H1 (cell line): ENCODE results near the gene IFNG. TPM values are rescaled to one million over a fixed set of nuclear protein-coding genes. Genes with fewer than 3 reads are reported as not detected.

Experiments used
- CTCF ChIA-PET: fragments of 300-600 bp; sonication (Branson Sonifier 250); formaldehyde crosslinking; loops from one replicate; lab custom pipeline; 2021; ENCODE audit not compliant: partially characterized antibody; lab: Charles Lee
- POLR2A ChIA-PET: fragments of 300-600 bp; sonication (Branson Sonifier 250); formaldehyde crosslinking; loops from one replicate; lab custom pipeline; 2021; ENCODE audit warnings: inconsistent platforms; ENCODE audit not compliant: partially characterized antibody; lab: Charles Lee
- DNase-seq, 2 experiments: peaks; one replicate each; pipeline versions ENCODE4 v3.0.0 to v3.0.0-alpha.2; 2010 to 2022; ENCODE audit warnings: low spot score in 2 of 2, low read depth in 1 of 2, mixed read lengths in 1 of 2
- FAIRE-seq: peaks from 2 replicates; lab custom pipeline; 2011; peaks lifted over from hg19 to GRCh38; lab: Jason Lieb, UNC
- H2AFZ ChIP-seq: 2 replicates; pipeline ENCODE4 v1.8.1; 2012; ENCODE audit warnings: low read length, inconsistent platforms
- H2AK5ac ChIP-seq: 2 replicates; pipeline ENCODE4 v1.6.1; 2013; ENCODE audit warnings: low read depth, low read length
- H2BK120ac ChIP-seq: replicated peaks from 2 replicates; pipeline ENCODE3; 2013; ENCODE audit warnings: low read depth, low read length, inconsistent platforms
- H2BK12ac ChIP-seq: 2 replicates; pipeline ENCODE4 v1.6.1; 2013; ENCODE audit warnings: low read depth, low read length
- H2BK15ac ChIP-seq: 2 replicates; pipeline ENCODE4 v1.6.1; 2013; ENCODE audit warnings: low read length
- H2BK20ac ChIP-seq: 2 replicates; pipeline ENCODE4 v1.6.1; 2013; ENCODE audit warnings: low read length
- H2BK5ac ChIP-seq: 2 replicates; pipeline ENCODE4 v1.6.1; 2013; ENCODE audit warnings: low read depth, low read length
- H3K14ac ChIP-seq: 2 replicates; pipeline ENCODE4 v1.6.1; 2013; ENCODE audit warnings: inconsistent platforms; ENCODE audit not compliant: insufficient read length
- H3K18ac ChIP-seq: 2 replicates; pipeline ENCODE4 v1.6.1; 2013; ENCODE audit warnings: low read length; ENCODE audit errors: extremely low read depth
- H3K23ac ChIP-seq: 2 replicates; pipeline ENCODE4 v1.6.1; 2013; ENCODE audit warnings: inconsistent platforms; ENCODE audit not compliant: insufficient read length
- H3K23me2 ChIP-seq: 2 replicates; pipeline ENCODE4 v1.6.1; 2013; ENCODE audit warnings: low read depth, low read length
- H3K27ac ChIP-seq: 2 replicates; pipeline ENCODE4 v1.6.1; 2011; ENCODE audit warnings: low read depth, low read length, inconsistent platforms
- H3K27me3 ChIP-seq, 4 experiments: replicated peaks in 1 of 4; 1 replicate in 1 of 4; 2 replicates in 3 of 4; pipeline versions ENCODE4 v1.6.1 to v1.8.1; 2011 to 2013; ENCODE audit warnings: low read length in 3 of 4, mild to moderate bottlenecking in 3 of 4, inconsistent platforms in 2 of 4, mixed read lengths in 2 of 4, moderate library complexity in 1 of 4; ENCODE audit not compliant: control insufficient read depth in 3 of 4, insufficient read depth in 3 of 4; ENCODE audit errors: extremely low read depth in 1 of 4
- H3K36me3 ChIP-seq, 4 experiments: 2 replicates each; pipeline versions ENCODE4 v1.6.1 to v1.8.1; 2011 to 2013; ENCODE audit warnings: mild to moderate bottlenecking in 4 of 4, low read length in 3 of 4, moderate library complexity in 2 of 4, control low read depth in 1 of 4, inconsistent platforms in 1 of 4; ENCODE audit not compliant: insufficient read depth in 4 of 4, control insufficient read depth in 2 of 4
- H3K4ac ChIP-seq: replicated peaks from 2 replicates; pipeline ENCODE3; 2013; ENCODE audit warnings: low read length, low read depth, mixed read lengths, inconsistent platforms; ENCODE audit not compliant: insufficient read length
- H3K4me1 ChIP-seq, 4 experiments: replicated peaks in 1 of 4; 1 replicate in 1 of 4; 2 replicates in 3 of 4; pipeline versions ENCODE4 v1.6.1 to v1.8.1; 2011 to 2013; ENCODE audit warnings: low read length in 3 of 4, inconsistent platforms in 2 of 4, mixed read lengths in 1 of 4; ENCODE audit not compliant: insufficient read depth in 4 of 4, control insufficient read depth in 3 of 4
- H3K4me2 ChIP-seq, 2 experiments: 2 replicates each; pipeline versions ENCODE4 v1.6.1 to v1.8.1; 2011 to 2013; ENCODE audit warnings: low read depth in 2 of 2, low read length in 2 of 2, control low read depth in 1 of 2, inconsistent platforms in 1 of 2, mild to moderate bottlenecking in 1 of 2; ENCODE audit not compliant: insufficient read depth in 1 of 2
- H3K4me3 ChIP-seq, 4 experiments: fragments of 200-600, 300-600 bp in 1 of 4; sonication (generic), shearing (Covaris generic), sonication (Bioruptor Twin) in 1 of 4; 2 replicates each; pipeline versions ENCODE4 v1.5.1 to v1.8.1; 2011 to 2016; ENCODE audit warnings: low read length in 4 of 4, low read depth in 3 of 4, control low read depth in 2 of 4, inconsistent platforms in 2 of 4, mild to moderate bottlenecking in 2 of 4, mixed read lengths in 1 of 4, moderate library complexity in 1 of 4; ENCODE audit not compliant: insufficient read depth in 2 of 4; ENCODE audit errors: extremely low read depth in 1 of 4
- H3K56ac ChIP-seq: replicated peaks from 2 replicates; pipeline ENCODE3; 2013; ENCODE audit warnings: low read depth, mild to moderate bottlenecking, mixed read lengths, low read length, inconsistent platforms; ENCODE audit not compliant: insufficient read length
- H3K79me1 ChIP-seq: 2 replicates; pipeline ENCODE4 v1.6.1; 2013; ENCODE audit warnings: low read depth, low read length, control low read depth
- H3K79me2 ChIP-seq, 2 experiments: 2 replicates each; pipeline versions ENCODE4 v1.6.1 to v1.8.1; 2012 to 2013; ENCODE audit warnings: low read length in 2 of 2, mild to moderate bottlenecking in 2 of 2, inconsistent platforms in 1 of 2; ENCODE audit not compliant: insufficient read depth in 2 of 2, control insufficient read depth in 1 of 2
- H3K9ac ChIP-seq, 4 experiments: replicated peaks in 1 of 4; 1 replicate in 1 of 4; 2 replicates in 3 of 4; pipeline versions ENCODE4 v1.6.1 to v1.8.1; 2011 to 2013; ENCODE audit warnings: low read depth in 3 of 4, low read length in 3 of 4, control low read depth in 2 of 4, mild to moderate bottlenecking in 2 of 4, moderate library complexity in 2 of 4, inconsistent platforms in 1 of 4; ENCODE audit errors: extremely low read depth in 1 of 4
- H3K9me3 ChIP-seq, 2 experiments: 2 replicates each; pipeline versions ENCODE4 v1.6.1 to v1.8.1; 2012 to 2013; ENCODE audit warnings: mild to moderate bottlenecking in 2 of 2, moderate library complexity in 2 of 2, control low read depth in 1 of 2, inconsistent platforms in 1 of 2, low read depth in 1 of 2, low read length in 1 of 2, mixed read lengths in 1 of 2; ENCODE audit not compliant: insufficient read depth in 2 of 2
- H4K20me1 ChIP-seq, 2 experiments: replicated peaks in 1 of 2; 2 replicates each; pipeline versions ENCODE3 to v1.8.1; 2011 to 2013; ENCODE audit warnings: inconsistent platforms in 2 of 2, low read length in 2 of 2, mild to moderate bottlenecking in 1 of 2; ENCODE audit not compliant: insufficient read depth in 2 of 2, control insufficient read depth in 1 of 2
- H4K5ac ChIP-seq: 2 replicates; pipeline ENCODE4 v1.6.1; 2013; ENCODE audit warnings: low read length, low read depth, mixed read lengths, inconsistent platforms; ENCODE audit not compliant: insufficient read length
- H4K8ac ChIP-seq: 2 replicates; pipeline ENCODE4 v1.8.0; 2013; ENCODE audit warnings: mild to moderate bottlenecking, moderate library complexity, low read length, inconsistent platforms; ENCODE audit not compliant: insufficient read depth; ENCODE audit errors: extremely low read depth
- H4K91ac ChIP-seq: replicated peaks from 2 replicates; pipeline ENCODE3; 2013; ENCODE audit warnings: low read length, mixed read lengths, inconsistent platforms; ENCODE audit not compliant: insufficient read length
- ATF3 ChIP-seq: IDR thresholded peaks from 2 replicates; pipeline ENCODE4 v1.6.1; 2011; ENCODE audit warnings: low read depth, mild to moderate bottlenecking, low read length; ENCODE audit not compliant: insufficient read depth
- BRCA1 ChIP-seq: IDR thresholded peaks from 2 replicates; pipeline ENCODE4 v1.6.1; 2012; ENCODE audit warnings: low read depth, low read length, improper control_type of control experiment
- CBX5 ChIP-seq: fragments of 300-800, 300-1000 bp; sonication (generic); IDR thresholded peaks from 2 replicates; pipeline ENCODE4 v1.7.1; 2016; ENCODE audit warnings: antibody characterized with exemption, low read length, low read depth
- CEBPB ChIP-seq: IDR thresholded peaks from 2 replicates; pipeline ENCODE4 v1.6.1; 2012; ENCODE audit warnings: low read depth, low read length
- EZH2 ChIP-seq: fragments of 200-600 bp; sonication (generic); IDR thresholded peaks from 2 replicates; pipeline ENCODE4 v1.7.1; 2012; ENCODE audit warnings: low read depth, mild to moderate bottlenecking, moderate library complexity, low read length, inconsistent platforms; ENCODE audit not compliant: severe bottlenecking
- KDM4A ChIP-seq: IDR thresholded peaks from one replicate; pipeline ENCODE4 v1.7.1; 2012; ENCODE audit warnings: low read depth, mild to moderate bottlenecking, moderate library complexity, low read length, inconsistent platforms; ENCODE audit not compliant: severe bottlenecking
- RAD21 ChIP-seq, 2 experiments: IDR thresholded peaks in 1 of 2; conservative IDR thresholded peaks in 1 of 2; 2 replicates each; pipeline ENCODE4 v1.6.1; 2011; ENCODE audit warnings: low read depth in 2 of 2, low read length in 2 of 2, improper control_type of control experiment in 1 of 2, inconsistent platforms in 1 of 2, mild to moderate bottlenecking in 1 of 2, moderate library complexity in 1 of 2
- RFX5 ChIP-seq: IDR thresholded peaks from 2 replicates; pipeline ENCODE4 v1.6.1; 2011; ENCODE audit warnings: low read depth, low read length, improper control_type of control experiment, borderline replicate concordance
- SAP30 ChIP-seq: fragments of 300-600 bp; sonication (generic); IDR thresholded peaks from 2 replicates; pipeline ENCODE4 v1.7.1; 2012; ENCODE audit warnings: low read length, moderate library complexity, mild to moderate bottlenecking, inconsistent platforms; ENCODE audit not compliant: insufficient read depth, insufficient replicate concordance
- SP1 ChIP-seq: IDR thresholded peaks from 2 replicates; pipeline ENCODE4 v1.6.1; 2011; ENCODE audit warnings: low read depth, low read length
- SUZ12 ChIP-seq: fragments of 200-600 bp; sonication (generic); IDR thresholded peaks from 2 replicates; pipeline ENCODE4 v1.6.1; 2012; ENCODE audit warnings: mild to moderate bottlenecking, inconsistent platforms, low read length, moderate library complexity, mixed read lengths
- TBP ChIP-seq: IDR thresholded peaks from 2 replicates; pipeline ENCODE4 v1.6.1; 2011; ENCODE audit warnings: low read depth, low read length, improper control_type of control experiment
- YY1 ChIP-seq: IDR thresholded peaks from 2 replicates; pipeline ENCODE4 v1.6.1; 2011; ENCODE audit warnings: low read depth, mild to moderate bottlenecking, low read length
- ZNF274 ChIP-seq: IDR thresholded peaks from 2 replicates; pipeline ENCODE4 v1.7.0; 2012; ENCODE audit warnings: low read length, borderline replicate concordance; ENCODE audit errors: extremely low read depth
- polyA plus RNA-seq, 7 experiments: library from polyadenylated mRNA; depleted of rRNA in 3 of 7; stranded (reverse) in 5 of 7; unstranded in 2 of 7; fragments of >200 nt in 5 of 7; fragments of 200-250 nt in 2 of 7; gene quantifications; 1 replicate in 5 of 7; 2 replicates in 1 of 7; 4 replicates in 1 of 7; pipeline versions ENCODE4 v1.2.1 to v1.2.3, GENCODE V29; 2011 to 2013; ENCODE audit warnings: missing spikeins in 2 of 7, mixed read lengths in 2 of 7
- total RNA-seq: library from RNA; stranded (reverse); fragmentation: NEBNext Ultra II Directional; extraction: Animal tissue kit (Norgen Biotek cat#: 25700); gene quantifications from 2 replicates; pipeline ENCODE4 v1.2.1, GENCODE V29; 2021

IFNG gene
- total and polyA plus RNA-seq, 2 of the 8 experiments (the other 6 are each of a cell fraction or from before 2014, with no cell fraction given) = not detected

GRCh38 chr12:68176257-68176656 lies 16.7 kb upstream of the IFNG start:
- H3K18ac ChIP-seq = no peak overlapping the region

More at GRCh38 chr12:68176257-68176656, 16.7 kb upstream of the IFNG start:
- no peak overlapping the region for H2AK5ac ChIP-seq
- H3K27ac ChIP-seq = no peak overlapping the region
- no peaks in the 10 kb centered on the region for H3K4me1 ChIP-seq
- no peak overlapping the region for H3K56ac ChIP-seq
- no peak overlapping the region for H2BK5ac ChIP-seq
- H3K36me3 ChIP-seq = no peaks in the 10 kb centered on the region
- H4K5ac ChIP-seq = no peak overlapping the region
- no peak for DNase-seq
- H3K23me2 ChIP-seq = no peaks in the 10 kb centered on the region
- no peak overlapping the region for H3K4me3 ChIP-seq
- no peak overlapping the region for H3K14ac ChIP-seq
- no peak overlapping the region for H3K4me2 ChIP-seq
- H3K4ac ChIP-seq = no peak overlapping the region
- no peaks in the 10 kb centered on the region for H4K20me1 ChIP-seq
- no peaks in the 10 kb centered on the region for H3K27me3 ChIP-seq
- H4K8ac ChIP-seq = no peak overlapping the region
- no peak for TF ChIP-seq ATF3
- no peak for TF ChIP-seq SAP30
- no peak for TF ChIP-seq TBP
- no peak for TF ChIP-seq KDM4A
- TF ChIP-seq SP1 = no peak
- no peak for TF ChIP-seq RAD21 (IDR thresholded peaks at IDR 0.05 in 1 of 2, conservative IDR thresholded peaks at IDR 0.05 in 1 of 2; ENCODE audit: low read depth in 2 of 2, low read length in 2 of 2)
- no peak for TF ChIP-seq YY1
- no peak for TF ChIP-seq CEBPB
- no peak for TF ChIP-seq EZH2
- no peak for TF ChIP-seq BRCA1
- TF ChIP-seq SUZ12 = no peak
- no peak for TF ChIP-seq CBX5
- TF ChIP-seq ZNF274 = no peak
- no peak for TF ChIP-seq RFX5
- TF ChIP-seq, all 59 proteins: peak for 0
- POLR2A ChIA-PET = no interaction called here
- CTCF ChIA-PET = interaction anchor here (0.7 to 2.9 kb wide), 2 partner anchors 18 to 62 kb away, joined by 4 to 21 read pairs; partner anchors contain the start of gene IFNG
- Histone ChIP-seq H3K23ac (no peak overlapping the region), H2BK12ac (no peak overlapping the region), H4K91ac (no peak overlapping the region), H2AFZ (no peak overlapping the region), H2BK20ac (no peak overlapping the region), H3K79me1 (no peaks in the 10 kb centered on the region), H3K9ac (no peak overlapping the region), H3K79me2 (no peaks in the 10 kb centered on the region), H2BK15ac (no peak overlapping the region), H3K9me3 (no peaks in the 10 kb centered on the region), H2BK120ac (no peak overlapping the region)
- no peak for FAIRE-seq
